Activated CD4-positive, alpha-beta memory T cell treated with anti-CD3 and anti-CD28 coated beads for 36 hours (primary cell): Measurements from ENCODE around the gene MYO7A. TPM values are rescaled to one million over a fixed set of nuclear protein-coding genes. Genes with fewer than 3 reads are reported as not detected.

Source experiments
- CTCF ChIA-PET: fragments of 350-600 bp; sonication (Branson Sonifier 250); formaldehyde crosslinking; loops from one replicate; lab custom pipeline; 2021; ENCODE audit warnings: antibody characterized with exemption, inconsistent platforms; lab: Charles Lee
- POLR2A ChIA-PET: fragments of 350-600 bp; sonication (Branson Sonifier 250); formaldehyde crosslinking; loops from one replicate; lab custom pipeline; 2021; ENCODE audit warnings: antibody characterized with exemption; lab: Charles Lee
- DNase-seq: peaks from one replicate; pipeline ENCODE4 v3.0.0-alpha.2; 2020
- H3K27ac Mint-ChIP-seq: one replicate; pipeline ENCODE4 v1.8.0; 2021; ENCODE audit warnings: mixed read lengths
- H3K27me3 Mint-ChIP-seq: one replicate; pipeline ENCODE4 v1.8.0; 2021; ENCODE audit warnings: mixed read lengths
- H3K36me3 Mint-ChIP-seq: one replicate; pipeline ENCODE4 v1.8.0; 2021; ENCODE audit warnings: mixed read lengths
- H3K4me1 Mint-ChIP-seq: one replicate; pipeline ENCODE4 v1.8.0; 2021; ENCODE audit warnings: low read depth, mixed read lengths
- H3K4me3 Mint-ChIP-seq: one replicate; pipeline ENCODE4 v1.8.0; 2021; ENCODE audit warnings: mild to moderate bottlenecking, mixed read lengths
- H3K9me3 Mint-ChIP-seq: one replicate; pipeline ENCODE4 v1.8.0; 2021; ENCODE audit warnings: mixed read lengths
- intact Hi-C: fragments of 100-400 bp; cut with micrococcal nuclease; formaldehyde crosslinking; loops from one replicate; pipeline ENCODE4 v1.15.1; 2023
- total RNA-seq, 2 experiments: library from RNA; stranded (reverse); gene quantifications; one replicate each; pipeline ENCODE4 v1.2.3, GENCODE V29; 2021

Gene MYO7A
- total RNA-seq, 2 experiments from 2014 or later: 0.29 to 0.38 TPM

- Mint-ChIP-seq H3K27me3 (no peaks in the 10 kb centered on the region), H3K27ac (no peak overlapping the region), H3K4me3 (no peak overlapping the region), H3K4me1 (no peaks in the 10 kb centered on the region), H3K9me3 (no peaks in the 10 kb centered on the region), H3K36me3 (no peaks in the 10 kb centered on the region)
- intact Hi-C loops: no loop called here
- CTCF ChIA-PET: interaction anchor here (2.2 kb wide), 1 partner anchor 38 kb away, joined by 6 read pairs; no protein-coding TSS in a partner anchor
- DNase-seq: no peak
- POLR2A ChIA-PET: no interaction called here
Measured at GRCh38 chr11:77165066-77165465, 37.0 kb downstream of the MYO7A start.

GRCh38 chr11:77166021-77166420 is 38.0 kb downstream of the MYO7A start:
- Mint-ChIP-seq H3K27me3 (no peaks in the 10 kb centered on the region), H3K4me1 (no peaks in the 10 kb centered on the region), H3K9me3 (no peaks in the 10 kb centered on the region), H3K36me3 (no peaks in the 10 kb centered on the region), H3K4me3 (no peak overlapping the region), H3K27ac (no peak overlapping the region)
- CTCF ChIA-PET: interaction anchor here (0.9 to 2.2 kb wide), 2 partner anchors 27 to 39 kb away, joined by 3 to 6 read pairs; no protein-coding TSS in a partner anchor
- DNase-seq: no peak
- intact Hi-C loops: no loop called here
- POLR2A ChIA-PET: no interaction called here

DNA sequence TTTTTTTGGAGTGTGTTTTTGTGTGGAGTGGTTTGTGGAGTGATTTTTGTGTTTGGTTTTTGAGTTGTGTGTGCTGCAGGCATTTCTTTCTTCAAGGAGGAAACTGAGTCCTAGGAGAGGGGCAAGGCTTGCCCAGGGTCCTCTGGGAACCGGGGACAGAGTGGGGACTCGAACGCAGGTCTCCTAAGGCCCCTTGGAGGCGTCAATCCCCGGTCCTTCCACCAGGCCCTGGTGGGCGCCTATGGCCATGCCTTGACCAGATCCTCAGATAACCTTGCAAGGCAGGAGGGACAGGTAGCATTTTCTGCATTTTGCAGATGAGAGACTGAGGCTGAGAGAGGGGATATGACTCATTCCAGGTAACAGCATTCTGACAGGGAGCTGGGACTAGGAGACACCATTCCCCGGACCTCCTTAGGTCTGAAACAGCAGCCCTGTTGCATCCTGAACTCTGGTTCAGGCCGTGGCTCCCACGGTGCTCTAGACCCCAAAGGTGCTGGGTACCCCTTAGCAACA is 39.1 kb downstream of the MYO7A start:
- no peak for DNase-seq
- Mint-ChIP-seq H3K4me1 (no peaks in the 10 kb centered on the region), H3K27me3 (no peaks in the 10 kb centered on the region), H3K36me3 (no peaks in the 10 kb centered on the region), H3K9me3 (no peaks in the 10 kb centered on the region), H3K4me3 (no peak overlapping the region), H3K27ac (no peak overlapping the region)
- ChIA-PET POLR2A (no interaction called here), CTCF (interaction anchor here (3.3 kb wide), 1 partner anchor 20 kb away, joined by 15 read pairs; no protein-coding TSS in a partner anchor)
- intact Hi-C loops: no loop called here

GRCh38 chr11:77167791-77168190 is 39.7 kb downstream of the MYO7A start:
- no peaks in the 10 kb centered on the region for H3K36me3 Mint-ChIP-seq
- H3K27me3 Mint-ChIP-seq: no peaks in the 10 kb centered on the region
- no peak for DNase-seq
- H3K4me1 Mint-ChIP-seq: no peaks in the 10 kb centered on the region
- ChIA-PET POLR2A (no interaction called here), CTCF (interaction anchor here (1.5 to 3.3 kb wide), 2 partner anchors 20 to 41 kb away, joined by 3 to 15 read pairs; no protein-coding TSS in a partner anchor)
- no peaks in the 10 kb centered on the region for H3K9me3 Mint-ChIP-seq
- no peak overlapping the region for H3K27ac Mint-ChIP-seq
- H3K4me3 Mint-ChIP-seq: no peak overlapping the region
- intact Hi-C loops: no loop called here

GRCh38 chr11:77170107-77170506 is 42.1 kb downstream of the MYO7A start:
- CTCF ChIA-PET: interaction anchor here (3.3 kb wide), 1 partner anchor 17 kb away, joined by 15 read pairs; no protein-coding TSS in a partner anchor
- no peaks in the 10 kb centered on the region for H3K27me3 Mint-ChIP-seq
- H3K4me3 Mint-ChIP-seq: no peak overlapping the region
- POLR2A ChIA-PET: no interaction called here
- H3K9me3 Mint-ChIP-seq: no peaks in the 10 kb centered on the region
- H3K4me1 Mint-ChIP-seq: no peaks in the 10 kb centered on the region
- no peak overlapping the region for H3K27ac Mint-ChIP-seq
- no peak for DNase-seq
- no peaks in the 10 kb centered on the region for H3K36me3 Mint-ChIP-seq
- intact Hi-C loops: no loop called here

DNA sequence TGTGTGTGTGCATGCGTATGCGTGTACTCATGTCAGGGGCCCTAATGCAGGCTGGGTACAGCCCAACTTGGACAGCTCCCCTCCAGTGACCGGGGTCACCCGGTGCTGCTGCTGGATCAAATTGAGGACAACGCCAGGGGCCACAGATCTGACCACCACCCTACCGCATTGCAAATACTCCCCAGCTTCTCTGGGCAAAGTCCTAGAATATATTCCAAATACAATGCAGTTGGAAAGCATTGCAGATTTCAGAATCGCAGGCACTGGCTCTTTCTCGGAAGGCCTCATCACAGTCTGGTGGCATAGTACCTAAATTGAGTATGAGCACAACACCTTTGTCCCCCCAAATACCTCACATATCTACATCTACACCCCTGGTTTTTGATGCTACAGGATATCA is 43.2 kb downstream of the MYO7A start:
- CTCF ChIA-PET: no interaction called here
- no peak overlapping the region for H3K4me3 Mint-ChIP-seq
- H3K27me3 Mint-ChIP-seq: no peaks in the 10 kb centered on the region
- no peak overlapping the region for H3K27ac Mint-ChIP-seq
- H3K4me1 Mint-ChIP-seq: no peaks in the 10 kb centered on the region
- intact Hi-C loops: no loop called here
- H3K9me3 Mint-ChIP-seq: no peaks in the 10 kb centered on the region
- no peaks in the 10 kb centered on the region for H3K36me3 Mint-ChIP-seq
- POLR2A ChIA-PET: no interaction called here
- DNase-seq: no peak

- intact Hi-C loops: no loop called here
- Mint-ChIP-seq H3K27me3 (no peaks in the 10 kb centered on the region), H3K4me1 (no peaks in the 10 kb centered on the region), H3K27ac (no peak overlapping the region), H3K36me3 (no peaks in the 10 kb centered on the region), H3K9me3 (no peaks in the 10 kb centered on the region), H3K4me3 (no peak overlapping the region)
- CTCF ChIA-PET: no interaction called here
- POLR2A ChIA-PET: no interaction called here
- DNase-seq: no peak
Measured at GRCh38 chr11:77171885-77172665, 44.0 kb downstream of the MYO7A start.

GRCh38 chr11:77172666-77172982 is 44.6 kb downstream of the MYO7A start:
- Mint-ChIP-seq H3K36me3 (no peaks in the 10 kb centered on the region), H3K27ac (no peak overlapping the region), H3K4me1 (no peaks in the 10 kb centered on the region), H3K9me3 (no peaks in the 10 kb centered on the region), H3K27me3 (no peaks in the 10 kb centered on the region), H3K4me3 (no peak overlapping the region)
- no peak for DNase-seq
- POLR2A ChIA-PET: no interaction called here
- CTCF ChIA-PET: no interaction called here
- intact Hi-C loops: no loop called here

- no peaks in the 10 kb centered on the region for H3K9me3 Mint-ChIP-seq
- no peak for DNase-seq
- H3K36me3 Mint-ChIP-seq: no peaks in the 10 kb centered on the region
- H3K27ac Mint-ChIP-seq: no peak overlapping the region
- ChIA-PET CTCF (no interaction called here), POLR2A (no interaction called here)
- intact Hi-C loops: no loop called here
- no peaks in the 10 kb centered on the region for H3K4me1 Mint-ChIP-seq
- H3K4me3 Mint-ChIP-seq: no peak overlapping the region
- no peaks in the 10 kb centered on the region for H3K27me3 Mint-ChIP-seq
Measured at GRCh38 chr11:77173494-77173893, 45.4 kb downstream of the MYO7A start.

DNA sequence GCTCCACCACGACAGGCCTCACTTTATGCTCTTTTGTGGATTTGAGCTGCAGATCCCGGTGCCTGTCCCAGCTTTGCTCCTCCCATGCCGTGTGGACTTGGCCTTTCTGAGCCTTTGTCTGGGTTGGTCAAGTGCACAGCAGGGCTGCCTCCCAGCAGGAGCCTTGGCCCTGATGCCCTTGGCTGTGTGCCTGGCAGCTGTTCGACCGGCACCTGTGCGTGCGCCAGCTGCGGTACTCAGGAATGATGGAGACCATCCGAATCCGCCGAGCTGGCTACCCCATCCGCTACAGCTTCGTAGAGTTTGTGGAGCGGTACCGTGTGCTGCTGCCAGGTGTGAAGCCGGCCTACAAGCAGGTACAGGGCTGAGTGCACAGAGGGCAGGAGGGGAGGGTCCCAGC is 46.5 kb downstream of the MYO7A start:
- Mint-ChIP-seq H3K27me3 (no peaks in the 10 kb centered on the region), H3K27ac (no peak overlapping the region), H3K9me3 (no peaks in the 10 kb centered on the region), H3K4me1 (no peaks in the 10 kb centered on the region), H3K36me3 (no peaks in the 10 kb centered on the region), H3K4me3 (no peak overlapping the region)
- POLR2A ChIA-PET: no interaction called here
- intact Hi-C loops: no loop called here
- no peak for DNase-seq
- CTCF ChIA-PET: interaction anchor here (0.8 kb wide), 1 partner anchor 48 kb away, joined by 5 read pairs; no protein-coding TSS in a partner anchor

DNA sequence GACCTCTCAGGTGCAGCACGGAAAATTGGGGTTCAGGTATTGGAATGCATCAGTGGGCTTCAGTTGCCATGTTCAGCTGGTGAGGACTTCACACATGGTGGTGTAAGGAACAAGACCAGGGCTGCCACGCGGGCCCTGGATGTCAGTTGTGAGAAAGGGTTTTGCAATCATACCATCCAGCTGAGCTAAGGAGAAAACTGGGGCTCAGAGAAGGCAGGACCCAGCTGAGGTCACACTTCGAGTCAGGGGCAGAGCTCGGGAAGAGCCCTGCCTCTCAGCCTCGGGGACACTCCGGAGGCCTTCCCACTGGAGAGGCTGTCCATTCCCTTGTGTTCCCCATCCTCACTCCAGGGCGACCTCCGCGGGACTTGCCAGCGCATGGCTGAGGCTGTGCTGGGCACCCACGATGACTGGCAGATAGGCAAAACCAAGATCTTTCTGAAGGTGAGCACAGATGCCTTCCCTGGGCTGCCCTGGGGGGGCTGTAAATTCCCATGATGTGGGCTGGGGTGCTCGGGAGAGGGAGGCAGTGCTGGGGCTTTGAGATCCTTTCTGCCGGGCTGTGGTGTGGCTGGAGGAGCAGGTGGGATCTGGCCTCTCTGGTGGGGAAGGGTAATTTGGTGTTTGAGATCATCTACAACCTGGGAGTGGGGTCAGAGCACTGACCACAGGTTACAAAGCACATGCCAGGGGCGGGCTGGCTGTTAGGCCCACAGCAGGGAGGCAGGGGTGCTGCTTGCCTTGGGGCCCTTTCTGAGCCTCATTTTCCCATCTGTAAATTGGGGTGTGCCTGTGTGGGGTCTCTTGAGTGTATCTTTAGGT is 47.2 kb downstream of the MYO7A start:
- no peak overlapping the region for H3K27ac Mint-ChIP-seq
- H3K9me3 Mint-ChIP-seq: no peaks in the 10 kb centered on the region
- POLR2A ChIA-PET: no interaction called here
- DNase-seq: no peak
- H3K4me1 Mint-ChIP-seq: no peaks in the 10 kb centered on the region
- no peaks in the 10 kb centered on the region for H3K27me3 Mint-ChIP-seq
- H3K36me3 Mint-ChIP-seq: no peaks in the 10 kb centered on the region
- no peak overlapping the region for H3K4me3 Mint-ChIP-seq
- intact Hi-C loops: no loop called here
- CTCF ChIA-PET: interaction anchor here (1.3 kb wide), 2 partner anchors 13 to 48 kb away, joined by 4 to 5 read pairs; no protein-coding TSS in a partner anchor

DNA sequence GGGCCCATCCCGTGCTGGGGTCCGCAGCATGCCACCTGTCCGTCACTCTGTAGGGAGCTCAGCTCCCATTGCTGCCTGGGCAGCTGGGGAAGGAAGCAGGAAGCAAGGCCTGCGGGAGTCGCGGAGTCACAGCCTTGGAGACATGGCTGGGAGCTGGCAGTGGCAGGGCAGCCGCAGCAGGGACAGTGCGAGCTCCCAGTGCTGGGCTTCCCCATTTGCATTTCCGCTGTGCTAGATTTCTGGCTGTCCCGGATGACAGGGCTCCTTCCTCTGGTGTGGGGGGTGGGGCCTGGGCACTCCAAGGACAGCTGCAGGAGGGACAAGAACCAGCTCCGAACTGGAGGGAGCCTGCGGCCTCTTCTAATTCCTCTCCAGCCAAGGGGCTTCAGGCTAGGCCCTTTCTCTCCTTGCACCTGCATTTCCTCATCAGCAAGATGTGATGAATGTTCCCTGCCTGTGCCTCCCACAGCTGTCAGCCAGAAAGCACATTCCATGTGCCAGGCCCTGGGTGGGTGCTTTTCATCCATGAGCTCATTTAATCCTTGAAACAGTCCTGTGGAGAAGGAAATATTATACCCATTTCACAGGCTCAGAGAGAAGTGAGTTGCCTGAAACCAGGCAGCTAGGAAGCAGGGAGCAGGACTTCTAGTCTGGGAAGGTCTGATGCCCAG is 48.0 kb downstream of the MYO7A start:
- no peak overlapping the region for H3K27ac Mint-ChIP-seq
- intact Hi-C loops: no loop called here
- no peaks in the 10 kb centered on the region for H3K27me3 Mint-ChIP-seq
- no peak overlapping the region for H3K4me3 Mint-ChIP-seq
- POLR2A ChIA-PET: no interaction called here
- no peaks in the 10 kb centered on the region for H3K9me3 Mint-ChIP-seq
- CTCF ChIA-PET: interaction anchor here (1.3 kb wide), 2 partner anchors 12 to 49 kb away, joined by 4 to 5 read pairs; no protein-coding TSS in a partner anchor
- H3K36me3 Mint-ChIP-seq: no peaks in the 10 kb centered on the region
- H3K4me1 Mint-ChIP-seq: no peaks in the 10 kb centered on the region
- DNase-seq: no peak
